SJSA1 (cell line): ENCODE measurements around the gene SEPTIN3. TPM values are rescaled to one million over a fixed set of nuclear protein-coding genes. Genes with fewer than 3 reads are reported as not detected.

Source experiments
- DNase-seq, 2 experiments: peaks; one replicate each; pipeline ENCODE4 v3.0.0-alpha.2; 2015 to 2020; ENCODE audit warnings: low spot score in 2 of 2, low read depth in 1 of 2
- H3K27ac ChIP-seq: fragments of 250-450 bp; sonication (Bioruptor Pico); 2 replicates; pipeline ENCODE4 v1.5.1; 2020; ENCODE audit warnings: mild to moderate bottlenecking, moderate library complexity
- H3K27me3 ChIP-seq: fragments of 250-450 bp; sonication (Bioruptor Pico); replicated peaks from 2 replicates; pipeline ENCODE4 v1.5.1; 2020; ENCODE audit warnings: mild to moderate bottlenecking, moderate library complexity
- H3K36me3 ChIP-seq: fragments of 250-450 bp; sonication (Bioruptor Pico); 2 replicates; pipeline ENCODE4 v1.5.1; 2020; ENCODE audit warnings: mild to moderate bottlenecking
- H3K4me1 ChIP-seq: fragments of 250-450 bp; sonication (Bioruptor Pico); replicated peaks from 2 replicates; pipeline ENCODE4 v1.6.1; 2021; ENCODE audit warnings: mild to moderate bottlenecking
- H3K4me3 ChIP-seq: fragments of 250-450 bp; sonication (Bioruptor Pico); 2 replicates; pipeline ENCODE4 v1.5.1; 2020; ENCODE audit warnings: mild to moderate bottlenecking
- H3K9me3 ChIP-seq: fragments of 250-450 bp; sonication (Bioruptor Pico); replicated peaks from 2 replicates; pipeline ENCODE4 v1.5.1; 2020; ENCODE audit warnings: mild to moderate bottlenecking
- total RNA-seq: library from RNA; depleted of rRNA; stranded (reverse); fragments of >200 nt; shearing (Covaris generic); gene quantifications from 2 replicates; pipeline ENCODE4 v1.2.3, GENCODE V29; 2014

Gene SEPTIN3
- total RNA-seq, 1 experiment from 2014 or later: not detected

GRCh38 chr22:41976070-41976901 is 7.0 kb downstream of the SEPTIN3 start:
- no peaks in the 10 kb centered on the region for H3K36me3 ChIP-seq
- H3K4me1 ChIP-seq: peaks cover 7% of the 10 kb centered on the region
- peak overlapping the region; percentile 17; the same call in 1 of the 2 replicates for H3K4me3 ChIP-seq
- H3K27me3 ChIP-seq: peaks cover 55% of the 10 kb centered on the region
- H3K9me3 ChIP-seq: no peaks in the 10 kb centered on the region
- no peak overlapping the region for H3K27ac ChIP-seq
- no peak for DNase-seq

DNA sequence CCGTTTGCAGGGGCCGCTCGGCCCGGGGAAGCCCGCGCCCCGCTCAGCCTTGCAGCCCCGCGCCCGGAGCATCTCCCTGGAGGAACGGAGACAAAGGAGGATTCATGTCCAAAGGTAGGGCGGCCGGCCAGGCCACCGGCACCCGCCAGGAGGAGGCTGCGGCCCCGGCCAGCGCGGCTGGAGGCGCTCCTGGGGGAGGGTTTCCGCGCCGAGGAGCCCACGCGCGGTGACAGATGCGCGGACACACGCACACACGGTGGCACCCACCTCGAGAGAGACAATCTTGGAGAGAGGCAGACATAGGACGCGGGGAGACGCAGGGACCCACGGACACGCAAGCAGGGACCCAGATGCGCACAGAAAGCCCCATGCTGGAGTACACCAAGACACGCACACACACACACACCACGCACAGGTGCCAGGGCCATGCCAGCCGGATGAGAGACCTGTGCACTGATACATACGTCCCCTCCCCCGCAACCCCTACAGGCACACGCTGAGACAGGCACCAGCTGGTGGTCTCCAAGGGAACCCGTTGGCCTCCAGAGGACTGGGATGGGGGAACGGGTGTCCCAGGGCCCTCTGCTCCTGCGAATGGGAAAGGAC is 7.8 kb downstream of the SEPTIN3 start:
- H3K4me3 ChIP-seq: no peak overlapping the region
- no peaks in the 10 kb centered on the region for H3K9me3 ChIP-seq
- peaks cover 7% of the 10 kb centered on the region for H3K4me1 ChIP-seq
- no peak overlapping the region for H3K27ac ChIP-seq
- peaks cover 51% of the 10 kb centered on the region for H3K27me3 ChIP-seq
- DNase-seq: no peak
- H3K36me3 ChIP-seq: no peaks in the 10 kb centered on the region

DNA sequence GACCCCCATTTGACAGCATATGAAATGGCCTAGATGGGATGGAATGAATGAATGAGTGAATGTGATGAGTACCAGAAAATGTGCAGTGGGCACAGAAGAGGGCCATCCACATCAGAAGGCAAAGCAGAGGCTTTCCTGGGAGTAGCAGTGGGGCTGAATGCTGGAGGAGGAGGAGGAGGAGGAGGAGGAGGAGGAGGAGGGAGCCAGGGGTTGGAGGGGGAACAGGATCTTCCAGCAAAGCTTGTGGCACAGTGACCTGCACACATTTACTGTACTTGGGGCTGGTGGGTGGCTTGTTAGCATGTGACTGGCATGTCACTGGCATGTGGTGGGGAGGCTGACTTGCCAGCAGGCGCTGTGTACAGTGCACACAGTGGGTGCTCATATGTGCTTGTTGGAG is 9.5 kb downstream of the SEPTIN3 start:
- H3K4me1 ChIP-seq: peaks cover 7% of the 10 kb centered on the region
- DNase-seq: no peak
- H3K9me3 ChIP-seq: no peaks in the 10 kb centered on the region
- H3K36me3 ChIP-seq: no peaks in the 10 kb centered on the region
- H3K4me3 ChIP-seq: no peak overlapping the region
- H3K27me3 ChIP-seq: peaks cover 45% of the 10 kb centered on the region
- no peak overlapping the region for H3K27ac ChIP-seq

- no peak for DNase-seq
- no peaks in the 10 kb centered on the region for H3K9me3 ChIP-seq
- no peak overlapping the region for H3K4me3 ChIP-seq
- H3K36me3 ChIP-seq: no peaks in the 10 kb centered on the region
- H3K27ac ChIP-seq: no peak overlapping the region
- H3K27me3 ChIP-seq: peaks cover 42% of the 10 kb centered on the region
- peaks cover 7% of the 10 kb centered on the region for H3K4me1 ChIP-seq
Observed at GRCh38 chr22:41979423-41980250, 10.4 kb downstream of the SEPTIN3 start.

DNA sequence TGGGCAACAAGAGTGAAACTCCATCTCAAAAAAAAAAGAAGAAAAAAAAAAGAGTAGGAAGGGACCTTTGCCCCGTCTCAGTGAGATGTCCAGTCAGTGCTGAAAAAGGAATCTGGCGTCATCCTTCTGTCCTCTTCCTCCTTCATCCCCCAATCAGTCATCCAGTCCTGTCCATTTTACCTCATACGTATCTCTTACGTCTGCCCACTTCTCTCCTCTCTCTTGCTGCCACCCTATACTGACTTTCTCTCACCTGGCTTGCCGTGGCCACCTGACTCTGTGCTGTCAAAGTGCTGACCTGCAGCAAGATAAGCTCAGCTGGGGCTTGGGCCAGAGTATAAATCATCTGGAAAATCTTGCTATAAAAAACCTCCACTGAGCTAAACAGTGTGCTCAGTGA is 13.6 kb downstream of the SEPTIN3 start:
- Histone ChIP-seq H3K9me3 (no peaks in the 10 kb centered on the region), H3K36me3 (no peaks in the 10 kb centered on the region), H3K27ac (no peak overlapping the region), H3K27me3 (peaks cover 18% of the 10 kb centered on the region), H3K4me3 (no peak overlapping the region), H3K4me1 (no peaks in the 10 kb centered on the region)
- no peak for DNase-seq

DNA sequence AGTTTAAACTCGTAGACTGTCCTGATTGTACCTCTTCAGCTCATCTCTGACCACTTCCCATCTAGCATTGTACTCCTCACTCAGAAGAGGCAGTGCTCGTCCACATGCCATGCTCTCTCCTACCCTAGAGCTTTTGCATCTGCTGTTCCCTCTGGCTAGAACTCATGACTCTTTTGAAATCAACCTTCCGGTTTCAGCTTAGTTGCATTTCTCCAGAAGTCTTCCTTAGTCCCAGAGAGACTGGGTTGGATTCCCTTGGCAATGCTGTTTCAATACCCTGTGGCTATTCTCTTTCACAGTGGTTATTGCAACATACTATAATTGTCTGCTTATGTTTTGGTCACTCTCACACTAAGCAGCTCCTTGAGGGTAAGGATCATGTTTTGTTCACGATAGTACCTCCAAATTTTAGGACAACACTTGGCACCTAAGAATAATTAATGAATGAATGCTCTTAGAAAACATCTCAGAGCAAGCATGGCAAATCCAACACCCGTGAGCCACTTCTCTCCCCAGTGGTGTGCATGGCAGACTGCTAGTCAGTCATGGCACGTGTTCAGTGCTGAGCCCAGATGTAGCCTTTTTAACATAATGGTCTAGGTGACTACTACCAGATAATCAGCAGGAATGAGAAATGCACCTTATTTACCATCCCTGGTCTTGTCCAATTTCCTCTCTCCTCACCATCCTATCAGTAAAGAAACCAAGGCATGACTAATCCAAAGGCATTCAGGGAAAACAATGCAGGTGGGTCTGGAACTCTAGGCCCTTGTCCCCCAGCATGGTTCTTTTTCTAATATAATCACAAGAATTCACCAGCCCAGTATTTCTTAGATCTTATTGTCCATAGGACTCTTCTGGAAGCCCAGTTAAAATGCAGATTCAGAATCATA is 14.5 kb downstream of the SEPTIN3 start:
- H3K36me3 ChIP-seq: no peaks in the 10 kb centered on the region
- H3K4me1 ChIP-seq: no peaks in the 10 kb centered on the region
- H3K9me3 ChIP-seq: no peaks in the 10 kb centered on the region
- no peak overlapping the region for H3K4me3 ChIP-seq
- DNase-seq: no peak
- peaks cover 12% of the 10 kb centered on the region; the same call in 1 of the 2 replicates for H3K27me3 ChIP-seq
- H3K27ac ChIP-seq: no peak overlapping the region

GRCh38 chr22:41987276-41987675 is 18.0 kb downstream of the SEPTIN3 start:
- no peaks in the 10 kb centered on the region for H3K4me1 ChIP-seq
- no peak for DNase-seq
- H3K9me3 ChIP-seq: no peaks in the 10 kb centered on the region
- H3K27me3 ChIP-seq: peaks cover 15% of the 10 kb centered on the region; the same call in 1 of the 2 replicates
- no peaks in the 10 kb centered on the region for H3K36me3 ChIP-seq
- H3K4me3 ChIP-seq: no peak overlapping the region
- no peak overlapping the region for H3K27ac ChIP-seq

- no peak overlapping the region for H3K27ac ChIP-seq
- no peaks in the 10 kb centered on the region for H3K36me3 ChIP-seq
- no peak for DNase-seq
- no peak overlapping the region for H3K4me3 ChIP-seq
- H3K9me3 ChIP-seq: no peaks in the 10 kb centered on the region
- no peaks in the 10 kb centered on the region for H3K4me1 ChIP-seq
- H3K27me3 ChIP-seq: peaks cover 18% of the 10 kb centered on the region; the same call in 1 of the 2 replicates
Observed at GRCh38 chr22:41989246-41989645, 20.0 kb downstream of the SEPTIN3 start.

GRCh38 chr22:41991111-41991510 is 21.9 kb downstream of the SEPTIN3 start:
- Histone ChIP-seq H3K9me3 (no peaks in the 10 kb centered on the region), H3K36me3 (no peaks in the 10 kb centered on the region), H3K4me1 (no peaks in the 10 kb centered on the region), H3K27me3 (peaks cover 25% of the 10 kb centered on the region; the same call in 1 of the 2 replicates), H3K27ac (no peak overlapping the region), H3K4me3 (no peak overlapping the region)
- no peak for DNase-seq

GRCh38 chr22:41992496-41992895 is 23.3 kb downstream of the SEPTIN3 start:
- no peaks in the 10 kb centered on the region for H3K9me3 ChIP-seq
- no peak overlapping the region for H3K4me3 ChIP-seq
- peaks cover 25% of the 10 kb centered on the region; the same call in 1 of the 2 replicates for H3K27me3 ChIP-seq
- H3K27ac ChIP-seq: no peak overlapping the region
- H3K36me3 ChIP-seq: no peaks in the 10 kb centered on the region
- no peaks in the 10 kb centered on the region for H3K4me1 ChIP-seq
- no peak for DNase-seq

DNA sequence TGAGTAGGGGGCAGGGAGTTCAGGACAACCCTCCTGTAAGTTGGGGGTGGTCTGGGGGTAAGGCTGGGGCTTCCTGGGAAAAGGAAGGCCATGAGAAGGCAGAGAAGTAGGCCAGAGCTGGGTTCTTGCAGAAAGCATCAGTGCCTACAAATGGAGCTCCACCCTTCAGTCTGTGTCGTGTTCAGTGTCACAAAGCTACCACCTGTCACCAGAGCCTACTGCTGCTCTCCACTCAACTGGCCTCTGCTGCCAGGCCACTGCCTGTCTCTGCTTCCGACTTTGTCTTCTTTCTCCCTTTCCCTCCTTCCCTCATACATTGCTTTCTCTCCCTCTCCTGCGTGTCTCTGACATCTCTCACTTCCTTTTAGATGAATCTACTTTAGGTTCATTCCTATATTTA is 26.0 kb downstream of the SEPTIN3 start:
- Histone ChIP-seq H3K27ac (no peak overlapping the region), H3K4me1 (no peaks in the 10 kb centered on the region), H3K36me3 (no peaks in the 10 kb centered on the region), H3K27me3 (peaks cover 32% of the 10 kb centered on the region; the same call in 1 of the 2 replicates), H3K9me3 (no peaks in the 10 kb centered on the region), H3K4me3 (no peak overlapping the region)
- DNase-seq: no peak

DNA sequence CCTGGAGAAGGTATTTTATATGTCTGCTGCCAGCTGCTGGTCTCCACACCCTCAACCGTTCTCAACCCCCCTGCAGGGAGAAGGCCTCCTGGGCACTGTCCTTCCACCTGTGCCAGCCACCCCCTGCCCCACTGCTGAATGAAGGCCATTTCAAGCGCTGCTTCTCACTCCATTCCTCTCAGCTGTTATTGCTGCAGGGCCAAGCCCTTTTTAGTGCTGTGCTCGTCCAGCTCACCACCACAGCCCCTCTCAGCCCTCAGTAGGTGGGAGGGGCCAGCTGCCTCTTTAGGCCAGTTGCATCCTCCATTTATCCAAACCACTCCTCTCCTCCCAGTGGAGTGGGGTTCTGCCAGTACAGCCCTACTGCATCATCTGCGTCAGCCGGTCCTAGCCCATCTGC is 27.6 kb downstream of the SEPTIN3 start:
- Histone ChIP-seq H3K27me3 (peaks cover 30% of the 10 kb centered on the region; the same call in 1 of the 2 replicates), H3K4me3 (no peak overlapping the region), H3K9me3 (no peaks in the 10 kb centered on the region), H3K36me3 (no peaks in the 10 kb centered on the region), H3K4me1 (no peaks in the 10 kb centered on the region), H3K27ac (no peak overlapping the region)
- no peak for DNase-seq
